MM.1S (cell line): ENCODE results near the gene SAA1.

ENCODE experiments used
- EZH2 ChIP-seq: fragments of 300-600 bp; sonication (generic); optimal IDR thresholded peaks from 2 replicates; pipeline ENCODE3; 2017; ENCODE audit warnings: low read depth, mild to moderate bottlenecking, antibody characterized with exemption, low read length, mixed read lengths
- TF ChIP-seq, protein P1 (sequence below): fragments of 300-600 bp; sonication (generic); IDR thresholded peaks from 2 replicates; pipeline ENCODE4 v1.5.1; 2016; ENCODE audit warnings: antibody characterized with exemption, low read length, mixed read lengths

DNA sequence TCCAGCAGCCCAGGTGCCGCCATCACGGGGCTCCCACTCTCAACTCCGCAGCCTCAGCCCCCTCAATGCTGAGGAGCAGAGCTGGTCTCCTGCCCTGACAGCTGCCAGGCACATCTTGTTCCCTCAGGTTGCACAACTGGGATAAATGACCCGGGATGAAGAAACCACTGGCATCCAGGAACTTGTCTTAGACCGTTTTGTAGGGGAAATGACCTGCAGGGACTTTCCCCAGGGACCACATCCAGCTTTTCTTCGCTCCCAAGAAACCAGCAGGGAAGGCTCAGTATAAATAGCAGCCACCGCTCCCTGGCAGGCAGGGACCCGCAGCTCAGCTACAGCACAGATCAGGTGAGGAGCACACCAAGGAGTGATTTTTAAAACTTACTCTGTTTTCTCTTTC, at the start of gene SAA1:
- TF ChIP-seq, protein P1, sequence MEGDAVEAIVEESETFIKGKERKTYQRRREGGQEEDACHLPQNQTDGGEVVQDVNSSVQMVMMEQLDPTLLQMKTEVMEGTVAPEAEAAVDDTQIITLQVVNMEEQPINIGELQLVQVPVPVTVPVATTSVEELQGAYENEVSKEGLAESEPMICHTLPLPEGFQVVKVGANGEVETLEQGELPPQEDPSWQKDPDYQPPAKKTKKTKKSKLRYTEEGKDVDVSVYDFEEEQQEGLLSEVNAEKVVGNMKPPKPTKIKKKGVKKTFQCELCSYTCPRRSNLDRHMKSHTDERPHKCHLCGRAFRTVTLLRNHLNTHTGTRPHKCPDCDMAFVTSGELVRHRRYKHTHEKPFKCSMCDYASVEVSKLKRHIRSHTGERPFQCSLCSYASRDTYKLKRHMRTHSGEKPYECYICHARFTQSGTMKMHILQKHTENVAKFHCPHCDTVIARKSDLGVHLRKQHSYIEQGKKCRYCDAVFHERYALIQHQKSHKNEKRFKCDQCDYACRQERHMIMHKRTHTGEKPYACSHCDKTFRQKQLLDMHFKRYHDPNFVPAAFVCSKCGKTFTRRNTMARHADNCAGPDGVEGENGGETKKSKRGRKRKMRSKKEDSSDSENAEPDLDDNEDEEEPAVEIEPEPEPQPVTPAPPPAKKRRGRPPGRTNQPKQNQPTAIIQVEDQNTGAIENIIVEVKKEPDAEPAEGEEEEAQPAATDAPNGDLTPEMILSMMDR, result no peak
- TF ChIP-seq EZH2, result no peak
